Erythroblast (primary cell): ENCODE data around the gene UCP2.

Experiments
- GATA1 ChIP-seq: IDR thresholded peaks from 2 replicates; pipeline ENCODE4 v1.6.1; 2011; ENCODE audit warnings: low read depth, mild to moderate bottlenecking, control low read depth, low read length, moderate library complexity
- POLR2A ChIP-seq: IDR thresholded peaks from 2 replicates; pipeline ENCODE4 v1.6.1; 2011; ENCODE audit warnings: mild to moderate bottlenecking, low read length

DNA sequence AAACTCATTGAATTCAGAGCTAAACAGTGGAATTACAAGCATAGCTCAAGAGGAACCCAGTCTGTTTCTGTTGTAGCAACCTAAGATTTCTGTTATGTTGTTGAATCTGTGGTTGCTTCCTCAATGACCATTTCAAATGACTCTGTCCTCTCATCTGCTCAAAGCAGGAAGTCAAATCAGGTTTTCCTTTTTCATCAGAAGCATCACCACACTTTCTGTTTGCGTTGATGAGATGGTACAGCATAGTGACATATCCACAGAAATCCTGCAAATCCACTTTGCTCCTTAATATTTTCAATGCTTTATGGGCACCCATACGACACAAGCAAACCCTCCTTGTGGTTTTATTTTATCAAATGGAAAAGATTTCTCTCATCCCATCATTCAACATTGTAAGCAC, 12.6 kb upstream of the UCP2 start:
- TF ChIP-seq POLR2A (no peak), GATA1 (no peak)
